ENCODE data around the gene ZNF683. TPM values are rescaled to one million over a fixed set of nuclear protein-coding genes. Genes with fewer than 3 reads are reported as not detected.
"Not testable (repeated sequence)": the region's sequence is repeated elsewhere in the genome, so short reads cannot be mapped to it uniquely, and the experiment has no call there.

ZNF683 gene
- total RNA-seq, 1 donor from 2014 or later: not detected

GRCh38 chr1:26378088-26378878, 5.7 kb upstream of the ZNF683 start:
- Mint-ChIP-seq H3K4me1 (no peaks in the 10 kb centered on the region), H3K4me3 (no peak overlapping the region), H3K9me3 (no peaks in the 10 kb centered on the region), H3K36me3 (no peaks in the 10 kb centered on the region), H3K27ac (no peak overlapping the region), H3K27me3 (ENCODE audit: low read depth) (peaks cover 8% of the 10 kb centered on the region)
- DNase-seq (ENCODE audit: low spot score in 2 of 2, unreplicated experiment in 2 of 2): no peak
- TF ChIP-seq CTCF (IDR thresholded peaks at IDR 0.05; ENCODE audit: unreplicated experiment): no peak

- no peaks in the 10 kb centered on the region for H3K36me3 Mint-ChIP-seq
- peaks cover under 1% of the 10 kb centered on the region for H3K9me3 Mint-ChIP-seq
- no peak overlapping the region for H3K27ac Mint-ChIP-seq
- H3K4me3 Mint-ChIP-seq: no peak overlapping the region
- H3K4me1 Mint-ChIP-seq: no peaks in the 10 kb centered on the region
- peaks cover 8% of the 10 kb centered on the region for H3K27me3 Mint-ChIP-seq (ENCODE audit: low read depth)
- no peak for DNase-seq (ENCODE audit: low spot score in 2 of 2, unreplicated experiment in 2 of 2)
- no peak for TF ChIP-seq CTCF (IDR thresholded peaks at IDR 0.05; ENCODE audit: unreplicated experiment)
Observed at GRCh38 chr1:26376050-26376449, 3.5 kb upstream of the ZNF683 start.

GRCh38 chr1:26375081-26375480, 2.5 kb upstream of the ZNF683 start:
- TF ChIP-seq CTCF (IDR thresholded peaks at IDR 0.05; ENCODE audit: unreplicated experiment): no peak
- no peak overlapping the region for H3K27ac Mint-ChIP-seq
- H3K4me3 Mint-ChIP-seq: no peak overlapping the region
- H3K36me3 Mint-ChIP-seq: no peaks in the 10 kb centered on the region
- H3K27me3 Mint-ChIP-seq (ENCODE audit: low read depth): peaks cover 10% of the 10 kb centered on the region
- H3K4me1 Mint-ChIP-seq: no peaks in the 10 kb centered on the region
- H3K9me3 Mint-ChIP-seq: peaks cover 4% of the 10 kb centered on the region
- DNase-seq (ENCODE audit: low spot score in 2 of 2, unreplicated experiment in 2 of 2): no peak

GRCh38 chr1:26374361-26374760, 1.8 kb upstream of the ZNF683 start:
- not testable (repeated sequence) for H3K27me3 Mint-ChIP-seq (ENCODE audit: low read depth); H3K27ac Mint-ChIP-seq; H3K36me3 Mint-ChIP-seq; H3K4me3 Mint-ChIP-seq; H3K4me1 Mint-ChIP-seq; DNase-seq (ENCODE audit: low spot score in 2 of 2, unreplicated experiment in 2 of 2); H3K9me3 Mint-ChIP-seq

GRCh38 chr1:26373789-26374188, 1.2 kb upstream of the ZNF683 start:
- peaks cover 4% of the 10 kb centered on the region for H3K9me3 Mint-ChIP-seq
- no peaks in the 10 kb centered on the region for H3K4me1 Mint-ChIP-seq
- H3K36me3 Mint-ChIP-seq: no peaks in the 10 kb centered on the region
- DNase-seq (ENCODE audit: low spot score in 2 of 2, unreplicated experiment in 2 of 2): no peak
- H3K27me3 Mint-ChIP-seq (ENCODE audit: low read depth): peaks cover 10% of the 10 kb centered on the region
- TF ChIP-seq CTCF (IDR thresholded peaks at IDR 0.05; ENCODE audit: unreplicated experiment): no peak
- H3K4me3 Mint-ChIP-seq: no peak overlapping the region
- no peak overlapping the region for H3K27ac Mint-ChIP-seq

- no peaks in the 10 kb centered on the region for H3K36me3 Mint-ChIP-seq
- no peak overlapping the region for H3K27ac Mint-ChIP-seq
Observed at GRCh38 chr1:26373281-26373680, 731 bp upstream of the ZNF683 start.

More at GRCh38 chr1:26373281-26373680, 731 bp upstream of the ZNF683 start:
- peaks cover 10% of the 10 kb centered on the region for H3K27me3 Mint-ChIP-seq (ENCODE audit: low read depth)
- no peak overlapping the region for H3K4me3 Mint-ChIP-seq
- H3K4me1 Mint-ChIP-seq: no peaks in the 10 kb centered on the region
- peaks cover 4% of the 10 kb centered on the region for H3K9me3 Mint-ChIP-seq
- no peak for TF ChIP-seq CTCF (IDR thresholded peaks at IDR 0.05; ENCODE audit: unreplicated experiment)
- DNase-seq (ENCODE audit: low spot score in 2 of 2, unreplicated experiment in 2 of 2): no peak

Data from mesothelial cell of epicardium (in vitro differentiated cells).